GM12872 (cell line): ENCODE data around the gene ELF4.

ENCODE experiments used
- CTCF ChIP-seq: IDR thresholded peaks from 3 replicates; pipeline ENCODE4 v1.5.1; 2011; ENCODE audit warnings: low read depth, mild to moderate bottlenecking, low read length, moderate library complexity; ENCODE audit not compliant: insufficient read depth

ELF4 gene

GRCh38 chrX:130015181-130015580 lies 95.1 kb downstream of the ELF4 start:
- TF ChIP-seq CTCF: no peak
